SKM-1 treated with dmso at 0.1 percent for 144 hours (cell line): ENCODE results near the gene BCL2.

Source experiments
- DNase-seq: peaks from one replicate; lab custom pipeline; 2025; ENCODE audit not compliant: unreplicated experiment; lab: John Stamatoyannopoulos, UW

The BCL2 gene

DNA sequence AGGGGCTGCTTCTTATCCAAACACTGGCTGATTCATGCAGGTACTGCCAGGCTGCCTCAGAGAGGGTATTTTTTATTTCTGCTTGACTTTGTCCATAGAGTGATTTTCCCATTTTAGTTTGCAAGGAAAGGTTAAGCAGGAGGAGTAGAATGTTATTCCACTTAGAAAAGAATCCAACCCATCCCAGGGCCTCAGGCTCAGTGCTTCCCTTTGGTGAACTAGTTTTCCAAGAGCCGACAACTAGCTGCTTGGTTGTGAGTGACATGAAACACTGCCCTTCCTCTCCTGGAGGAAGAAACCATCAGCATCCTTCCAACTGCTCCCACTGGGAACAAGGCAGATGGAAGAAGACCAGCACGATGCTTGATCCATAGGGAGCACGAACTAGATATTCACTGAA, 58.5 kb downstream of the BCL2 start:
- DNase-seq = no peak

DNA sequence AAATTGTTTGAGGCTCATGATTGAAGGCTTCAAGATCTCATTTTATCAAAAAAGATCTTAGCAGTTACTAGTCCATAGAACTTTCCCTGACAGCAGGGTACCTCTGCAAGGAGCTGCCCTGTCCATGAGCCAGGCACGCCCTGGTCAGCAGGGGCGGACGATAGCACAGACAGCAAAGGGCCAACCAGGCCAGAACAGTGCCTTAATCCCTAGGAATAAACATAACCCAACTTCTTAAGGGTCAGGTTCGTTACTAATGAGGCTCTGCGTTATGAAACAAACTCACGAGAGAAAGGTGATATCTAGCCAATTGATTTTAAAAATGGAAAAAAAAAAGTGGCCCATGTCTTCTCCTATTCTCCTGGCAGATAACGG, 59.2 kb downstream of the BCL2 start:
- no peak for DNase-seq

- no peak for DNase-seq
These were observed 59.8 kb downstream of the BCL2 start for GRCh38 chr18:63259567-63260379.

DNA sequence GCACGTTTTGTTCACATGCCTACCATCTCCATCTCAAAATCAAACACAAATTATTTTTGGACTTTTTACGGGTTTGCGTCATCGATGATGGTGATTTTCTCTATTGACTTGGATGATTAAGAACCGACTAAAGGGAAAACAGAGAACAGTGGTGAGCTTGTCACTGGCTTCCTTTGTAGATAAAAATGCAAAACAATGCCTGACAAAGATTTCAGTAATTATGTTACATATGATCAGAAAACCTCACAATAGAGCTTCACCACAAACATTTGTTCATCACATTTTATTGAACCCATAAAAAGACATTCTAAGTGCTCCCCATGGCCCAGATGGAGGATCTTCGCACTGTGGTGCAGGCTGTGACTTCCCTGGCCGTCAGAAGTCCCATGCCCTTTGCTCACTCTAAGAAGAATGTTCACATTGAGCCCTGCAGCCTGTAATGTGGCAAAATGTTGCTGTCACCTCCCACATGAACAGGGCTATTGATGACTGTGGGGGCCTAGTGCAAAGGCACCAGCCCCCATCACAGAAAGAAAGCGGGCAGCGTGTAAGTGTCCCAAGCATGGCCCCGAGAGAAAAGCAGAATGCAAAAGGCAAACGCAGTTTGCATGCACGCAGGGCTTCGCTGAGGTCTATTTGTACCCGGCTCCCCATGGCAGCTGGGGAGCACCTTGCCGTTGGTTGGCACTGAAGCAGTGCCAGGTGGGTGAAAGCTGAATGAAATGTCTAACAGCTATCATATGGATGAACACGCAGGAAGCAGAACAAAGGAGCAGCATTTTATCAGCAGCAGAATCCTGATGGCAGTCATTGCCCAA, 60.6 kb downstream of the BCL2 start:
- DNase-seq = no peak

DNA sequence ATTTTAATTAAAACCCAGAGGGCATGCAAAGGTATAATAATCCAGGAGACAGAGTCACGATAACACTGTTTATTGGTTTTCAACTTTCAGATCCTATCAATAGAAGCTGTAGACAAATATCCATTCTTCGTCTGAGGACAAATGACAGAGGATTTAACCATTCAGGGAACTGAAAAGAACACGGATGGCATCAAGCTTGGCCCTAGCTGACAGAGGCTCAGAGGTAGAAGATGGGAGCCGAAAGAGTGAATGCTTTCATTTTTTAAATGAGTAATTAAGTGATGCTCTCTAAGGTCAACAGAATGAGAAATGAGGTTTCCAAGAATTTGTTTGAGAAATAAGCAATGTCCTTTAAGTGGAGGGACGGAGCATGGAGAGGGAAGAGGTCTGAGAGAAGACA, 62.1 kb downstream of the BCL2 start:
- no peak for DNase-seq

DNA sequence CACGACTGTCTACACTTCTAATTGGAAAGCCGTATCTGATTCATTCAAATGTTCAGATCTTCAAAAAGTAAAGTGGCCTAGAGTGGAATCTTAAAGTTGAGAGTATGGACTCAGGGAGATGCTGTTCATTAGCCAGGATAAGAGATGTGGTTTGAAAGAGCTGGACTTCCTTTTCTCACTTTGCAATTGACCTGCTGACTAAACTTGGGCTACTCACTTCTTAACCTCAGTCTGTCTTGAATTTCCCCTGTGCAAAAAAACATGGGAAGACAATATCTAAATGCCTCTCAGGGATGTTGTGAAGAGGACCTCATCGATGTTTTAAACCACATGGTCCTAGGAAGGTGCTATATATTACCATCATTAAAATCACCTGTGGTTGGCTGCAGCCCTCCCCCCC, 64.1 kb downstream of the BCL2 start:
- no peak for DNase-seq

DNA sequence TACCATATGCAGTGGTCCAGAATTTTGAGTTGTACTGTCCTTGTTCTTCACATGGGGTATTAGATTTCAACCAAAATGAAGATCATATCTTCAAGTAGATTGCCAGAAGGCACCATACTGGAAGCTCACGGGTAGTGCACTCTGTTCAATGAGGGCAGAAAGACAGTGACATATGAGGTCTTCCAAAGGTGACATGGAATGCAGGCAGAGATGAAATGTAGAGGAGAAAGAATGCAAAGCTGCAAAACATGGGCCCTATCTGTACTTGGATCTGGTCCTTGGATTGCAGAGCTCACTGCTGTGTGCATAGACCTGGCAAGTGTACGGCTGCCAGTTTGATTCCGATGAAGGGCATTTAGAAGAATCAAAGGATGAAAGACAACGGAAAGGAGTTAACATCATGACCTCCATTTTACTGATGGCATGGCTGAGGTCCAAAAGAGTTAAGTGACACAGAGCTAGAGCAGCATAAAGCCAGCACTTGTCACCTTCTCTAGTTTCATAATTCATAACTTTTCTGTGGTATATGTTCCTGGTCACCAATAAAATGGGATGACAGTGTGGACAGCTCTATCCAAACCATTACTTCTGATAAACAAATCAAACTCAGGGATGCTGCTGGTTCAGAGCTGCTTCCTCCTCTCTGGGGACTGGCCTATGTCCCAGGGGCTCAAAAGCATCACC, 64.7 kb downstream of the BCL2 start:
- no peak for DNase-seq

GRCh38 chr18:63253428-63254372, 65.9 kb downstream of the BCL2 start:
- DNase-seq = no peak

GRCh38 chr18:63253014-63253413, 66.6 kb downstream of the BCL2 start:
- no peak for DNase-seq

GRCh38 chr18:63249771-63250170, 69.8 kb downstream of the BCL2 start:
- no peak for DNase-seq

DNA sequence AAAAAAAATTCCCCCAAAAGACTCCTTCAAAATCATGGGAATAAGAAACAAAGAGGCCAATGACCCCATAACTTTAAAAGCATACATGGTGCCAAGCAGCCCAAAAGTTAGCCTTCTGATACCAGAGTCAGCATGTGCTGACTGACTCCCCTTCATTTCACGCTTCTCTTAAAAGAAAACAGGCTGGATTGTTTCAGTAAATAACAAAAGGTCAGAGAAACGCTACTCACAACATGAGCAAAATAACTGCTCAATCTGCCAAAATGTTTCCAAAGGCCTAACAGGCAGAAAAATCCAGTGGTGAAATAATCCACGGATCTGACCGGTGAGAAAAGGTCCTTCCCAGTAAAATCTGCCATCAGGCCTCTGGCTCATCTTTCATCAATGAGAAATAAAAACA, 71.6 kb downstream of the BCL2 start:
- no peak for DNase-seq

DNA sequence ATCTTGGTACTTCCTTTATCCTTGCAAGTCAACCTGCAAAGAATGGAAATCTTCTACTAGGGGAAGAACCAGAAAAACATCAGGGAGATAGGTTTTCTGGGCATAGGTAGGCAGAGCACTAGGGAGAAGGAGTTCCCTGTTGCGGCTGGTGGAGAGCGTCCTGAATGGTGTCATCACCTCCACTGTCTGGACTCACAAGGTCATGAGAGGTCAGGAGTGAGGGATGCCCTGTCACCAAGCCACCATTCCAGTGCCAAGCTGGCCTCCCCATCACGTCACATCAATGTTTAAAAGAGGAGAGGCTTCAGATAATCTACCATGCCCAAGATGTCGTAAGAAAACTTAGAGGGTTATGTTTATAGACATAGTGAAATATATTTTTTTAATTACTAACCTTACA, 72.1 kb downstream of the BCL2 start:
- no peak for DNase-seq

GRCh38 chr18:63245600-63245999, 74.0 kb downstream of the BCL2 start:
- no peak for DNase-seq

- no peak for DNase-seq
These were observed 75.0 kb downstream of the BCL2 start for GRCh38 chr18:63244607-63245006.

- no peak for DNase-seq
These were observed 77.8 kb downstream of the BCL2 start for GRCh38 chr18:63241760-63242159.

DNA sequence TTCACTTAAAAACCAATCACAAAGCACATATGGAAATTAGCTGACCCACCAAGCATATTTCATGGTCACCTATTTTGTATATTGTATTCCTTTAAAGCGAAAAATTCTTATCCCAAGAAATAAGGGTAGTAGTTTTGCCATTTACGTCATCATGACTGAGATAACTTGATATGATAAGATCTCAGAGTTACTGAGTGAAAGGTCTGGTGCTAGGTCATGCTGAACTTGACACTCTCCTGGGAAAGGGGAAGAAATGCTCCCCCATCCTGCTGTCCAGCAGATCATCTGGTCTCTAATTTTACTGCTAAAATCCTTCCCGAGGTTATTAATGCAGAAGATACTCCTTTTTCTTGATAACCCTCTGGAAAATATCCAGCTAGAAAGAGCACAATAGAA, 78.3 kb downstream of the BCL2 start:
- no peak for DNase-seq

DNA sequence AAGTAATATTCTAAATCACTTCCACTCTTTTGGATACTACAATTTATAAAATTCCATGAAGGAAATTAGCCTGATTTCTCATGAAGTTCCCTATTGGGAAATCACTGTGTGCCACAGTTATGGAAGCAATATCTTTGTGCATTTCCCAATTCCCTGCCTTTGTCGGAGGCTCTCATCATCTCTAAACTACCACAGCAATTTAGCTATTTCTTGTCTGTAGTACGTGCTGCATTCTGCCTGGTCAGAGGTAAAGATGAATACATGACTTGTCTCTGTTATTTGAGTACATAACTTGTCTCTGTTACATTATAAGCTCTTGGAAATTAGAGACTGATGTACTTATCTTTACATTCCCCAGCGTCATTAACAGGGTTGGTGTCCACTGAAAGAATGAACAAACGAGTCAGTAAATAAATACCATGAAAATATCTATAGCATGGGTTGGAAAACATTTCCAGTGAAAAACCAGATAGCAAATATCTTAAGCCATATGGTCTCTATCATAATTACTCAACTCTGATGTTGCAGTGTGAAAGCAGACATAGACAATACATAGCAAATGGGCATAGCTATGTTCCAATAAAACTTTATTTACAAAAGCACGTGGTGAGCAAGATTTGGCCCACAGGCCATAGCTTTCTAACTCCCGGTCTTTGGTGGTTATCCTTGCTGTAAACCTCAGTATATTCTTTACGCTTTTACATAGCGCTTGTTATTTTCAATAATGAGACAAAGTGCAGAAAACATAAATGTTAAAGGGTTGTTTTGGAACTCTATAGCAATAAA, 78.8 kb downstream of the BCL2 start:
- DNase-seq = no peak

DNA sequence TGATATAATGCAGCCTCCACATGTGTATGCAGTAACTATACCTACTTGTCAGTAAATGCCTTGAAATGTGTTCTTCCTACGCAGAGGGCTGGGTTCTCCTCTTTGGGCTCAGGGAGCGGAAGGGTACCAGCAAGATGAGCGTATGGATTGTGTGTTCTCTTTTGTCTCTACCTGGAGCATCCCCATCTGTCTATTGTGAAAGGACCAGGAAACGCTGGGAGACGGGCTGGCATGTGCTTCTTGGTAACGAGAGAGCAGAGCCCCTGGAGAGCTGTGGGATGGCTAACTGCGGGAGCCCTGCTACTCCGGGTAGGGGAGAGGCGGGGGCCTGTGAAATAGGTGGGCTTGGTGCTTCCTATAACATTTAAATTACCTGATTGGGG, 80.9 kb downstream of the BCL2 start:
- DNase-seq = no peak

GRCh38 chr18:63237881-63238692, 81.5 kb downstream of the BCL2 start:
- DNase-seq = no peak
